ENCODE results near the gene VAMP2. TPM values are rescaled to one million over a fixed set of nuclear protein-coding genes. Genes with fewer than 3 reads are reported as not detected.

The VAMP2 gene
- total and polyA plus RNA-seq, 9 of the 15 experiments (the other 6 are each of a cell fraction or from before 2014, with no cell fraction given) = 2.3 to 31.8 (median 6.0) TPM

DNA sequence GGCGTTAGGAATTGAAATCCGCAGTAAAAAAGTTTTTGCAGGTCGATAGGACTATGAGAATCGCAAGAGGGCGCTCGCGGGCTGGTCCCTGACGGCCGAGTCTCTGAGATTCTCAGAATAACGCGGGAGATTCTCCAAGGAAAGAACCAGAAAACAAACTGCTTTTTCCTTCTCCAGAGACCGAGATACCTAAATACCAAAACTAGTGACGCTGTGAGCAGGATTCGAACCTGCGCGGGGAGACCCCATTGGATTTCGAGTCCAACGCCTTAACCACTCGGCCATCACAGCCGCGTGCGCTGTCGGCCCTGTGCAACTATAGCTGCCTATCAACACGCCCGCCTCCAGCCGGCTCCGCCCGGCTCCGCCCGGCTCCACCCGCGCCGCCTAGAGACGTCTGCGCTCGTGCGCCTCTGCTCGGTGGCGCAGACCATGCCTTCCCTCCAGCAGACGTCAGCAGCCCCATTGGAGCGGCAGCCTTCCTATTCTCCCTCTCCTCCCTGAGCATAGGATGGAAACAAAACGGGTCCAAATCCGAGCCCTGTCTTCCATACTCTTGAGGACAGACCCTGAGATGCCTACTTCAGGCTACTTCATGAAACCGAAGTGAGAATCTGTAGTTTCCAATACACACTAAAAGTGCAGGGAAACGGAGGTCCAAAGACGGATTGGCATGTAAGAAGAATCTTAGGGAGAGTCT lies 23.9 kb downstream of the VAMP2 start (continued):
- TF ChIP-seq, protein P1, sequence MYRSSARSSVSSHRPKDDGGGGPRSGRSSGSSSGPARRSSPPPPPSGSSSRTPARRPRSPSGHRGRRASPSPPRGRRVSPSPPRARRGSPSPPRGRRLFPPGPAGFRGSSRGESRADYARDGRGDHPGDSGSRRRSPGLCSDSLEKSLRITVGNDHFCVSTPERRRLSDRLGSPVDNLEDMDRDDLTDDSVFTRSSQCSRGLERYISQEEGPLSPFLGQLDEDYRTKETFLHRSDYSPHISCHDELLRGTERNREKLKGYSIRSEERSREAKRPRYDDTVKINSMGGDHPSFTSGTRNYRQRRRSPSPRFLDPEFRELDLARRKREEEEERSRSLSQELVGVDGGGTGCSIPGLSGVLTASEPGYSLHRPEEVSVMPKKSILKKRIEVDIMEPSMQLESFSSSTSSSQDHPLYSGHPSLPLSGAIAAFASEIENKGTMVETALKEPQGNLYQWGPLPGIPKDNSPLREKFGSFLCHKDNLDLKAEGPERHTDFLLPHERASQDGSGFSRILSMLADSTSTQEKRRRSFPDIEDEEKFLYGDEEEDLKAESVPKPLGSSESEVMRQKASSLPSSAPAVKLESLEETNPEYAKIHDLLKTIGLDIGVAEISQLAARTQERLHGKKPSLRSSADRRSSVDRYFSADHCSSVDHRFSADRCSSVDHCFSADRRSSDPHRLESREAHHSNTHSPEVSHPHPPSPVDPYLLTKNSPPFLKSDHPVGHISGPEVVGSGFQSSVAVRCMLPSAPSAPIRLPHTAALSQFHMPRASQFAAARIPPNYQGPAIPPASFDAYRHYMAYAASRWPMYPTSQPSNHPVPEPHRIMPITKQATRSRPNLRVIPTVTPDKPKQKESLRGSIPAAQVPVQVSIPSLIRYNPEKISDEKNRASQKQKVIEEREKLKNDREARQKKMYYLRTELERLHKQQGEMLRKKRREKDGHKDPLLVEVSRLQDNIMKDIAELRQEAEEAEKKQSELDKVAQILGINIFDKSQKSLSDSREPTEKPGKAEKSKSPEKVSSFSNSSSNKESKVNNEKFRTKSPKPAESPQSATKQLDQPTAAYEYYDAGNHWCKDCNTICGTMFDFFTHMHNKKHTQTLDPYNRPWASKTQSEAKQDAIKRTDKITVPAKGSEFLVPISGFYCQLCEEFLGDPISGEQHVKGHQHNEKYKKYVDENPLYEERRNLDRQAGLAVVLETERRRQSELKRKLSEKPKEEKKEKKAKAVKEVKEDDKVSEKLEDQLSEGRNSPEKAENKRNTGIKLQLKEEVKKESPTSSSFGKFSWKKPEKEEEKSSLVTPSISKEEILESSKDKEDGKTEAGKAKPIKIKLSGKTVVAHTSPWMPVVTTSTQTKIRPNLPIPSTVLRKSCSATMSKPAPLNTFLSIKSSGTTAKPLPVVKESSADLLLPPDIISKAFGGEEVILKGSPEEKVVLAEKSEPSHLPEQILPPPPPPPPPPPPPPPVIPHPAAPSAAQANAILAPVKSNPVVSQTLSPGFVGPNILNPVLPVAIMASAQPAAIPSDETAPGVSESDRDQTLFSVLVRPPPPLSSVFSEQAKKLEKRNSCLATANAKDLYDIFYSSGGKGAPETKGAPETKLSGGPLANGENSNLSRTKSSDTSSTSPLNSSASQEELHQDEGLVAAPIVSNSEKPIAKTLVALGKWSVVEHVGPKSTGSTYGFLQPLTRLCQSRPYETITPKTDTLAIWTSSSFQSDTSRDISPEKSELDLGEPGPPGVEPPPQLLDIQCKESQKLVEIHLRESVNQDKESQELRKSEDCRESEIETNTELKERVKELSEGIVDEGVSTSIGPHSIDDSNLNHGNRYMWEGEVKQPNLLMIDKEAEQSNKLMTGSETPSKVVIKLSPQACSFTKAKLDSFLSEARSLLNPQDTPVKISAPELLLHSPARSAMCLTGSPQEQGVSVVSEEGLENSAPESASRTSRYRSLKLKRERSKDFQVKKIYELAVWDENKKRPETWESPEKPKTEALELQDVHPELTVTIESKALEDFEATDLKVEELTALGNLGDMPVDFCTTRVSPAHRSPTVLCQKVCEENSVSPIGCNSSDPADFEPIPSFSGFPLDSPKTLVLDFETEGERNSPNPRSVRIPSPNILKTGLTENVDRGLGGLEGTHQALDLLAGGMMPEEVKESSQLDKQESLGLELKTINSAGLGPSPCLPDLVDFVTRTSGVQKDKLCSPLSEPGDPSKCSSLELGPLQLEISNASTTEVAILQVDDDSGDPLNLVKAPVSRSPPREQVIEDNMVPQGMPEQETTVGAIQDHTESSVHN (IDR thresholded peaks at IDR 0.05; ENCODE audit: borderline replicate concordance in 1 of 2, low read depth in 1 of 2) = no peak
- TF ChIP-seq, protein P2, sequence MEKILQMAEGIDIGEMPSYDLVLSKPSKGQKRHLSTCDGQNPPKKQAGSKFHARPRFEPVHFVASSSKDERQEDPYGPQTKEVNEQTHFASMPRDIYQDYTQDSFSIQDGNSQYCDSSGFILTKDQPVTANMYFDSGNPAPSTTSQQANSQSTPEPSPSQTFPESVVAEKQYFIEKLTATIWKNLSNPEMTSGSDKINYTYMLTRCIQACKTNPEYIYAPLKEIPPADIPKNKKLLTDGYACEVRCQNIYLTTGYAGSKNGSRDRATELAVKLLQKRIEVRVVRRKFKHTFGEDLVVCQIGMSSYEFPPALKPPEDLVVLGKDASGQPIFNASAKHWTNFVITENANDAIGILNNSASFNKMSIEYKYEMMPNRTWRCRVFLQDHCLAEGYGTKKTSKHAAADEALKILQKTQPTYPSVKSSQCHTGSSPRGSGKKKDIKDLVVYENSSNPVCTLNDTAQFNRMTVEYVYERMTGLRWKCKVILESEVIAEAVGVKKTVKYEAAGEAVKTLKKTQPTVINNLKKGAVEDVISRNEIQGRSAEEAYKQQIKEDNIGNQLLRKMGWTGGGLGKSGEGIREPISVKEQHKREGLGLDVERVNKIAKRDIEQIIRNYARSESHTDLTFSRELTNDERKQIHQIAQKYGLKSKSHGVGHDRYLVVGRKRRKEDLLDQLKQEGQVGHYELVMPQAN (IDR thresholded peaks at IDR 0.05; ENCODE audit: borderline replicate concordance) = peak; percentile 77; the same call in 1 of the 2 replicates
- TF ChIP-seq SMARCE1 (IDR thresholded peaks at IDR 0.05) = no peak
- no peak for TF ChIP-seq NR2F6 (CRISPR knock-in tag; IDR thresholded peaks at IDR 0.05)
- TF ChIP-seq, protein P3, sequence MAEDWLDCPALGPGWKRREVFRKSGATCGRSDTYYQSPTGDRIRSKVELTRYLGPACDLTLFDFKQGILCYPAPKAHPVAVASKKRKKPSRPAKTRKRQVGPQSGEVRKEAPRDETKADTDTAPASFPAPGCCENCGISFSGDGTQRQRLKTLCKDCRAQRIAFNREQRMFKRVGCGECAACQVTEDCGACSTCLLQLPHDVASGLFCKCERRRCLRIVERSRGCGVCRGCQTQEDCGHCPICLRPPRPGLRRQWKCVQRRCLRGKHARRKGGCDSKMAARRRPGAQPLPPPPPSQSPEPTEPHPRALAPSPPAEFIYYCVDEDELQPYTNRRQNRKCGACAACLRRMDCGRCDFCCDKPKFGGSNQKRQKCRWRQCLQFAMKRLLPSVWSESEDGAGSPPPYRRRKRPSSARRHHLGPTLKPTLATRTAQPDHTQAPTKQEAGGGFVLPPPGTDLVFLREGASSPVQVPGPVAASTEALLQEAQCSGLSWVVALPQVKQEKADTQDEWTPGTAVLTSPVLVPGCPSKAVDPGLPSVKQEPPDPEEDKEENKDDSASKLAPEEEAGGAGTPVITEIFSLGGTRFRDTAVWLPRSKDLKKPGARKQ (CRISPR knock-in tag; IDR thresholded peaks at IDR 0.05) = no peak
- TF ChIP-seq ARID2 (IDR thresholded peaks at IDR 0.05) = no peak
- no peak for TF ChIP-seq POLR2B (IDR thresholded peaks at IDR 0.05; ENCODE audit: low read depth, partially characterized antibody)
- no peak for TF ChIP-seq KLF10 (CRISPR knock-in tag; IDR thresholded peaks at IDR 0.05)
- peak in 1 of 2 experiments; percentile 33; a peak in 1 of 4 replicates for TF ChIP-seq TBL1XR1 (IDR thresholded peaks at IDR 0.05; ENCODE audit: low read length in 2 of 2)
- no peak for TF ChIP-seq CBX1 (IDR thresholded peaks at IDR 0.05; ENCODE audit: low read depth)
- TF ChIP-seq PTTG1 (tag; IDR thresholded peaks at IDR 0.05; ENCODE audit: low read depth) = no peak
- TF ChIP-seq RBBP5 (IDR thresholded peaks at IDR 0.05; ENCODE audit: borderline replicate concordance, insufficient read depth, low read length, poor library complexity, severe bottlenecking) = peak; percentile 37
- no peak for TF ChIP-seq TGIF2 (CRISPR knock-in tag; IDR thresholded peaks at IDR 0.05)
- TF ChIP-seq ARID1B (IDR thresholded peaks at IDR 0.05) = no peak
- no peak for TF ChIP-seq CREBBP (IDR thresholded peaks at IDR 0.05; ENCODE audit: low read depth, low read length)
- no peak for TF ChIP-seq FUS (optimal IDR thresholded peaks at IDR 0.05; ENCODE audit: low read depth, low read length)
- TF ChIP-seq CHCHD3 (CRISPR knock-in tag; IDR thresholded peaks at IDR 0.05) = no peak
